GM10266 (cell line): ENCODE results near the gene SMARCA2.
A peak's percentile ranks its signal among the peaks of the same experiment; 100 is the strongest.

ENCODE experiments used
- DNase-seq: peaks from one replicate; pipeline ENCODE4 v3.0.0; 2012; ENCODE audit errors: extremely low spot score
- TF ChIP-seq, protein P1 (sequence below): IDR thresholded peaks from 2 replicates; pipeline ENCODE4 v1.5.1; 2012; ENCODE audit warnings: mild to moderate bottlenecking, low read depth; ENCODE audit not compliant: control insufficient read depth, insufficient read depth; ENCODE audit errors: missing control alignments

SMARCA2 gene

DNA sequence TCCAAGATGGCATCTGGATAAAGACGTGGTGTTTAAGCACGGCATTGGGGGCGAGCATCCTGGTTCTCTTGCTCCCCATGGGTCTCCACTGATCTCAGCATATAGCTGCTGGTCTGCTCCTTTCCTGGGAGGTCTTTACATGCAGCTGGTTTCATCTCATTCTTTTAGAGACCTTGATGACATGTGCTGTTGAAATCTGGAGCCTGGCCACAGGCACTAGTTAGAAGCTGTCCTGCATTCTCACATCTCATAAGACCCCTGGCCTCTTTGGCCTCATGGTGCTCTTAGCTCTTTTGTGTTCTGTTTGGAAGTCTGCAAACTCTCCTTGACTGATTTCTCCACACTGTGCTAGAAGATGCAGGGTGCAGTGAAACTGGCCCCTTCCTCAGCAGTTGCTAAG, 113.0 kb downstream of the SMARCA2 start:
- TF ChIP-seq, protein P1, sequence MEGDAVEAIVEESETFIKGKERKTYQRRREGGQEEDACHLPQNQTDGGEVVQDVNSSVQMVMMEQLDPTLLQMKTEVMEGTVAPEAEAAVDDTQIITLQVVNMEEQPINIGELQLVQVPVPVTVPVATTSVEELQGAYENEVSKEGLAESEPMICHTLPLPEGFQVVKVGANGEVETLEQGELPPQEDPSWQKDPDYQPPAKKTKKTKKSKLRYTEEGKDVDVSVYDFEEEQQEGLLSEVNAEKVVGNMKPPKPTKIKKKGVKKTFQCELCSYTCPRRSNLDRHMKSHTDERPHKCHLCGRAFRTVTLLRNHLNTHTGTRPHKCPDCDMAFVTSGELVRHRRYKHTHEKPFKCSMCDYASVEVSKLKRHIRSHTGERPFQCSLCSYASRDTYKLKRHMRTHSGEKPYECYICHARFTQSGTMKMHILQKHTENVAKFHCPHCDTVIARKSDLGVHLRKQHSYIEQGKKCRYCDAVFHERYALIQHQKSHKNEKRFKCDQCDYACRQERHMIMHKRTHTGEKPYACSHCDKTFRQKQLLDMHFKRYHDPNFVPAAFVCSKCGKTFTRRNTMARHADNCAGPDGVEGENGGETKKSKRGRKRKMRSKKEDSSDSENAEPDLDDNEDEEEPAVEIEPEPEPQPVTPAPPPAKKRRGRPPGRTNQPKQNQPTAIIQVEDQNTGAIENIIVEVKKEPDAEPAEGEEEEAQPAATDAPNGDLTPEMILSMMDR: no peak
- DNase-seq: no peak

DNA sequence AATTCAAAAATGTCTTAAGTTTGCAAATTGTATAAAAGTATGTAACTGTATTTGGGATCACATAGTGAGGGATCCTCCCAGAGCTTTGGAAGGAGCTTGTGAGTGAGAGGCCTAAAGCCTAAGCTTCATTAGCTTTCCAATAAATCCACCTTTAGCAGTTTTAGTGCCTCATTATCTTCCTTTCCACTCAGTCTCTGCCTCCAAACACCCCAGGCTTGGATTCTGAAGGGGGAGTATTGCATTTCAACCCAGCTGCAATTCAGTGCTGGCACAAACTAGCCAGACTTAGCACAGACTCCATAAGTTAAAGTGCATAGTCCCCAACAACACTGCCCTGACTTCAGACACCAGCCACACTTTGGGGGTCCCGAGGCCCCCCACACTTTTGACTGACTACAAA, 113.5 kb downstream of the SMARCA2 start:
- TF ChIP-seq, protein P1: no peak
- no peak for DNase-seq

DNA sequence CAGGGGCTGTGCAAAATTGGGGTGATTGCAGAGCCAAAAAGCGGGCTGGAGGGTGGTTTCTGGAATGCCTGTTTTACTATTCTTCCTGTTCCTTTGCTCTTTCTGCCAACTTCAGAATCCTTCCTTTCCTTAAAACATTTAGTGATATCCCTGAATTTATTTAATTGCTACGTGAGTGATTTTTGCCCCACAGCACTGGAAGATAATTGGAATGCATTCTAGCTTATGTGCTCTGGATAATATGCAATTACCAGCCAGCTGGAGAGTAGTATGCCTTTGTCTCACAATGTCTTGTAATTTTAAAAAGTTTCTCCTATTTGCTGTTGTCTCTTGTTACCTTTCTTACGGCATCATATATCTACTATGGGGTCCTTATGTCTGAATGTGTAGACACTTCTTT, 115.8 kb downstream of the SMARCA2 start:
- TF ChIP-seq, protein P1: no peak
- DNase-seq: no peak

DNA sequence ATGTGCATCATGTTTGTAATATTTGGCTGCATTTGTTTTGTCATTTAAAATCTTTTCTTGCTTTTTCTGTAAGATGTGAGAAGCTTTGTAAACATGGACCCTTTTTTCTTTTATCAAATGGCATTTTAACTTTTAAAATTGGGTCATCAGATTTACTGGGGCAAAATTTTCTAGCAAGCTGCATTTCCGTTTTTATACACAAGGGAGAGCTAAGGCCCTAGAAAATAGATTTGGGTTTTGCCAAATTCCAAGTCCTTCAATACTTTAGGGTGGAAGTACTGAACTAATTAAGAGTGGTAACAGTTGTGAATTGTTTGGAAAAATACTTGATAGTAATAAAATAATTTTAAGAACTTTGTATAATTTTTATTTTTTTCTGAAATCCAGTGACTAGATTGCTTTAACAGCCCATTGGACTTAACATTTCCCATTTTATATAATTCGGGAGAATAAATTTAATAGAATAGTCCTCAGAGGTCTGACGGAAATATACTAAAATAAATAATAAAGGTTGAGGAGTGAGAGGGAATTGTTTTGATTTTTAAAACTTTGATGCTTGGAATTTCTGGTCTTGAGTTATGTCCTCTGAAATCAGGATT, 117.4 kb downstream of the SMARCA2 start:
- TF ChIP-seq, protein P1: peak; percentile 63
- no peak for DNase-seq

DNA sequence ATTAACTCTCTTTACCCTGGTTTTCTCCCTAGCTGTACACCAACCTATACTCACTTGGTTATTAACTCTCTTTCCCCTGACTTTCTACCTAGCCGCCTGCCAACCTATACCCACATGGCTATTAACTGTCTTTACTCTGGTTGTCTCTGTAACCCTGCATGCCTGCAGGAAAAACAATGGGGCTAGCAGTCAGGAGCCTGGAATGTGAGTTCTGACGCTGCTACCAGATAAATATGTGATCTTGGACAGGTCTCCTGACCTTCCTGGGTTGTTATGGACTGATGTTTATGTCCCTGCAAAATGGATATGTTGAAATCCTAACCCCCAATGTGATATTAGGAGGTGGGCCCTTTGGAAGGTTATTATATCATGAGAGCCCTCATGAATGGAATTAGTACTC, 119.2 kb downstream of the SMARCA2 start:
- no peak for DNase-seq
- TF ChIP-seq, protein P1: no peak

DNA sequence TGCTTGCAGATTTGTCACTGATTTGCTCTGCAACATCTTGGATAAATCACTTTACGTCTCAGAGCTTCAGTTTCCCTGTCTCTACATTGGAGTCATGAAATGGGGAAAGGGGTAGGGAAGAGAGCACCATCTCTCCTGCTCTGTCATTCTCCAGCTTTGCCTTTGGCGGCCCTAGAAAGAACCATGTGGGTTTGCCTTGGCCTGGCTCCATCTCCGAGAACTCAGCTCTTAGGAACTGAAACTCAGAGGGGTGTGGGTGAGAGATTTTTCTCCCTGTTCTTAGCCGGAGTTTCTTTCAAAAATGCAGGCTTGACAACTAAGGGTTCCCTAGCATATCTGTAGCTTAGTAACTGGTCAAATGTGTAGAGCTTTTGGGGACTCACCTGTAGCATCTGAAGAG, 123.5 kb downstream of the SMARCA2 start:
- no peak for DNase-seq
- TF ChIP-seq, protein P1: no peak

DNA sequence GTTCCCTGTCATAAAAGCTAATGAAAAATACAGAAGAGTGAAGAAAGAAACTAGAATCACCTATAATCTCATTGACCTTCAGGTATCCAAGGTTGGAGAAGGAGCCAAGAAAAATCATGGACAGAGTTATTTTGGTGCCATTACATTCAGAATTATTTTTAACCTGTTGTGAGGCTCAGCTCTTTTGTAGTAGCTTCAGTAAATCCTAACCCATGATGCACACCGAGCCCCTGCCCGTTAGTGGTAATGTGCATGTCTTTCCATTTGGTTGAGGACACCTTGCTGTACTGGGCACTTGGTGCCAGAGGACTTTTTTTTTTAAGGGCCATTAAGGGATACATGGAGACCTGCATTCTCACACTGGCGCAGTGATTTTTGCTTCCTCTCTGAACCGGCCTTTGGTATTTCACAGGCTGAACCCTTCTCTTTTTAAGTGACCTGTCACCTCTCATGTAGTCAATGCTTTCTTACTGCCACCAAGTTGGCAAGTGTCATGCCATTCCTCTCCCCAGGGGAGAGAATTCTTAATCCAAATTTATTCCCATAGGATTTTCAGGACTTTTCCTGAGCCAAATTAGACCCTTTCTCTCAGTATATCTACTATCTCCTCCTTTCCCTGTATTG, 125.6 kb downstream of the SMARCA2 start:
- no peak for DNase-seq
- TF ChIP-seq, protein P1: no peak
